ENCODE results near the gene CD72.
"Not testable (repeated sequence)": the region's sequence is repeated elsewhere in the genome, so short reads cannot be mapped to it uniquely, and the experiment has no call there.

Gene CD72

DNA sequence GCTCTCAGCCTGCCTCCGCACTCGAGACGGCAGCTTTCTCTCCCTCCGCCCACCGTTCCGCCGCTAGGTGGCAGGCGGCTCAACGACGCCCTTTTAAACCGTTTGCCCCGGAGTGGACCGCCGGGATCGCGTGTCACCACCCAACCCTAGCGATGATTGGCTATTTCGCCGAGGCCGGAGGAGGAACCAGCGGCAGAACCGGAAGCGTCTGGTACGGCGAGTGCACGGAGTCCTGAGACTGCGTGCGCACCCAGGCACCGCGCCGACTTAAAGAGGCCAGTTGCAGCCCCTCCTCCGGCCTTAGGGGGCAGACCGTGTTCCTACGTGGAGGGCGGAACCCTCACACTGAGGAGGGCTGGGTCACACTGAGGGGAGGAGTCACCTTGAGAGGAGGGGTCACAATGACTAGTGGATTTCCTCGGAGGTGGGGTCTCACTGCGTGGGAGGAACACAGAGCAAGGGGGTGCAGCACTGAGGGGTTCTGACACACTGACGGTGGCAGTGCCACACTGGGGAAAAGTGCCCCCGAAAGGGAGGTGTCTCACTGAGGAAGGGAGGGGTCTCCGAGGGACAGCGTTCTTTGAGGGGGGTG is 14.1 kb downstream of the CD72 start:
- H3K4me3 ChIP-seq (ENCODE audit: low read length): peak overlapping the region; percentile 77

DNA sequence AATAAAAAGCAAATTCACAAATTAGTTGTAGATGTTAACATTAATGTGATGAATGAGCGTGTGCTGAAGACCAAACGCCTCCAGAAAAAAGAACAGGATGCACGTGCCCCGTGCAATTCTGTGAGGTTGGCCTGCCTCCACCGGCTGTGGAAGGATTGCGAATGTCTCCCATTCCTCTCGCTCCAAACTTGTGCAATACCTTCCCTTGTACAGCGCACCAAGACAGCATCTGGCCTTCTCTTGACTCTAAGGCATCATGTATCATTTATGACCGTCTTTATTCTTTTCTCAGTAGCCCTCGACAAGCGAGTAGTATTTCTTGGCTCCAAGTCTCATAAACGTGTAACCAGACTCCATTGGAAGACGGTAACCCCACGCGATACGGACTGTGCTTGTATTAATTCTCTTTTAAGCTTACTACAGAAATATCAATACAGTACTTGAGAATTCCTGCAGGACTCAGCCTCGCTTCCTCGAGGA is 14.7 kb downstream of the CD72 start:
- H3K4me3 ChIP-seq (ENCODE audit: low read length): peak overlapping the region; percentile 67
- no peak for DNase-seq (ENCODE audit: low read depth, low spot score)

More for the DNA sequence above, 14.1 kb downstream of the CD72 start:
- DNase-seq (ENCODE audit: low read depth, low spot score): peak; percentile 99

DNA sequence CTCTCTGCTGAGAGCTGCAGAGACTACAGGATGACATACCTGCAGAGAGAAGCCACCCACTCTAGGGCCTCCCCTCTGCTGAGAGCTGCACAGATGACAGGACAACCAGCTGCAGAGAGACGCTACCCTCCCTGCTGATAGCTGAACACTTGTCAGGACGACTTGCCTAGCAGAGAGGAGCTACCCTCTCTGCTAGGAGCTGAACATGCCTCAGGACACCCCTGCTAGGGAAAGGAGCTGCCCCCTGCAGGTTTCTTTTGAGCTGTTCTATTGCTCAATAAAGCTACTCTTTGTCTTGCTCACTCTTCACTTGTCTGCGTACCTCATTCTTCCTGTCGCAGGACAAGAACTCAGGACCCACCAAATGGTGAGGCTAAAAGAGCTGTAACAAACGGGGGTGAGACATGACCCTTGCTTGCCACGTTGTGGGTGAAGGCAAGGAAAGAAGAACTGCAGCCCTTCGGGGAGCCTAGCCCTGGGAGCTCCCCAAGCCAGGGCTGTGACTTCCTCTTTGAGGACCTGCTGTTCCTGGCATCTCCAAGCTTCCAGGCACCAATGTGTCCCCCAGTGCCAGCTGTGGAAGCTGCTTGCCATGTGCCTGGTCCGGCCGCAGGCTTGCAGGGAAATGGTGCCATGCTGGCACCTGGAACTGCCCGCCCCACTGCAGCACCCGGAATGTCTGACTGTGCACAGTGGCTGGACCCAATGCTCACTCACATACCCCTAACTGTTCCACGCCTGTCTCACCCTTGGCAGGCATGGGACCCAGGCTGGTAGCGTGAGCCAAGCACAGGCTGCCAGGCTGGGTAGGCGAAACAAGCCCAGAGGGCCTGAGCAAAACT is 18.2 kb downstream of the CD72 start:
- H3K4me3 ChIP-seq (ENCODE audit: low read length): no peak overlapping the region
- peak; percentile 29 for DNase-seq (ENCODE audit: low read depth, low spot score)

DNA sequence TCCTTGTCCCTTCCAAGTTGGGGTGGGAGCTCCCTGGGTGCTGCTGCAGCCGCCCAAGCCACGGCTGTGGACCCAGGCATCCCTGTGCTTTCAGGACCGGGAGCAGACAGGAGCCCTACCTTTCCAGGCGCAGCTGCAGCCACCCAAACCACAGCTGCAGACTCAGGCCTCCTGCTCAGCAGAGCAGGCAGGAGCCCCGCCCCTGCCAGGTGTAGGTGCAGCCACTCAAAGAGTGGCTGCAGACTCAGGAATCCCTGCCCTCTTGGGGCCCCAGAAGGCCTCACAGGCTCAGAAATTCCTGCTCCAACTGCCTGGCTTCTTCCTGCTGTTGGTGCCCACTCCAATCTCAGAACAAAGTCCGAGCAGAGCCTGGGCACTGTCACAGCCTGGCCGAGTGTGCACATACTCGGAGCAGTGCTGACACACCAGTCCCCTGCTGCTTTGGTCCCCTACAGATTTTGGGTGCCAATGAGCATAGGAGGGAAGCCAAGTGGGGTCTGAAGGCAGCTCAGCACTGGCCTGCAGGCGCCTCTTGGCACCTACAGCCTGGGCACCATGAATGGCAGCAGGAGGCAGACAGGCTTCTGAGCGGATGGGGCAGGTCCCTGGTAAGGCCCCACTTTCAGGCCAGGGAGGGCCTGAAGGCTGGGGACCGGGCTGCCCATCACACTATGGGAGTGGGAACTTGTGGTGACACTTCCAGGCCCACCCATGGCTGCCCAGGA is 19.2 kb downstream of the CD72 start:
- DNase-seq (ENCODE audit: low read depth, low spot score): no peak
- H3K4me3 ChIP-seq (ENCODE audit: low read length): no peak overlapping the region

DNA sequence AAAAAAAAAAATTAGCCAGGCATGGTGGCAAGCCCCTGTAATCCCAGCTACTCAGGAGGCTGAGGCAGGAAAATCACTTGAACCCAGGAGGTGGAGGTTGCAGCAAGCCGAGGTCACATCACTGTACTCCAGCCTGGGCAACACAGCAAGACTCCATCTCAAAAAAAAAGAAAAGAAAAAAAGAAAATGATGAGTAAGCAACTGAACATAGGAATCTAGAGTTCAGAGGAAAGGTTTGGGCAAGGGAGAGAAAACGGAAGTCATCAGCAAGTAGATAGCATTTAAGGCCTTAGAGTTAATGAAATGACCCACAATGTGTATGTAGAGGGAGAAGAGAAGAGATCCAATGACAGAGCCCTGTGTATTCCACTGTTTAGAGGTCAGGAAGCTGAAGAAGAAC is 21.3 kb downstream of the CD72 start:
- DNase-seq (ENCODE audit: low read depth, low spot score); H3K4me3 ChIP-seq (ENCODE audit: low read length): not testable (repeated sequence)

DNA sequence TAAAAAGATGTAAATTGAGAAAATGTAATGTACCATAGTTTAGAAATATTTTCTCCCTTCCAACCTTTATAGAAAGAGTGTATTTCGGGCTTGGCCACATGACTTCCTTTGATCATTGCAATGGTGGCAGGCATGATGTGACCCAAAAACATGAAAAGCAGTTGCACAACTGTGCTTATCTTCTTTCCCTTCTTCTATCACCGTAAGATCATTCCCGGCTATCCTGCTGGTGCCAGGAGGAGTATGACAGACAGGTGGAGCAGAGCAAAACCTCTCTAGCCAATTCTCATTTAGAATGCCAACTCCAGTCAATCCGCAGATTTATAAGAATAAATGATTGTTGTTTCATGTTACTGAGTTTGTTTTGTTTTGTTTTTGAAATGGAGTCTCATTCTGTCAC is 23.7 kb downstream of the CD72 start:
- no peak for DNase-seq (ENCODE audit: low read depth, low spot score)
- H3K4me3 ChIP-seq (ENCODE audit: low read length): no peak overlapping the region

DNA sequence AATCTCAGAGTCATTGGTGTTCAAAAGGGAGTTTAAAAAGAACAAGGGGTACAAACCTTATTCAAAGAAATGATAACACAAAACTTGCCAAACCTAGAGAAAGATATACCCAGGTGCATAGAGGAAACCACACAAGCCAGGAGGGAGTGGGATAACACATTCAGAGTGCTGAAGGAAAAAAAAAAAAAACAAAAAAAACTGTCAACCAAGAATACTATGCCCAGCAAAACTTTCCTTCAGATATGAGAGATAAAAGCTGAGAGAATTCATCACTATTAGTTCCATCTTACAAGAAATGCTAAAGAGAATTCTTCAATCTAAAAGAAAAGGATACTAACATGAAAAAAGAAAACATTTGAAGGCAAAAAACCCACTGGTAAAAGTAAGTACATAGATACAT is 24.6 kb downstream of the CD72 start:
- H3K4me3 ChIP-seq (ENCODE audit: low read length): no peak overlapping the region
- no peak for DNase-seq (ENCODE audit: low read depth, low spot score)

DNA sequence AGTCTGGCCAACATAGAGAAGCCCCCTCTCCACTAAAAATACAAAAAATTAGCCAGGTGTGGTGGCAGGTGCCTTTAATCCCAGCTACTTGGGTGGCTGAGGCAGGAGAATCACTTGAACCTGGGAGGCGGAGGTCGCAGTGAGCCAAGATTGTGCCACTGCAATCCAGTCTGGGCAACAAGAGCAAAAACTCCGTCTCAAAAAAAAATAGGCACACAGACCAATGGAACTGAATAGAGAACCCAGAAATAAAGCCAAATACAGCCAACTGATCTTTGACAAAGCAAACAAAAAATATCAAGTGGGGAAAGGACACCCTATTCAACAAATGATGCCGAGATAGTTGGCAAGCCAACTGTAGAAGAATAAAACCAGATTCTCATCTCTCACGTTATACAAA is 29.7 kb downstream of the CD72 start:
- not testable (repeated sequence) for H3K4me3 ChIP-seq (ENCODE audit: low read length); DNase-seq (ENCODE audit: low read depth, low spot score)

DNA sequence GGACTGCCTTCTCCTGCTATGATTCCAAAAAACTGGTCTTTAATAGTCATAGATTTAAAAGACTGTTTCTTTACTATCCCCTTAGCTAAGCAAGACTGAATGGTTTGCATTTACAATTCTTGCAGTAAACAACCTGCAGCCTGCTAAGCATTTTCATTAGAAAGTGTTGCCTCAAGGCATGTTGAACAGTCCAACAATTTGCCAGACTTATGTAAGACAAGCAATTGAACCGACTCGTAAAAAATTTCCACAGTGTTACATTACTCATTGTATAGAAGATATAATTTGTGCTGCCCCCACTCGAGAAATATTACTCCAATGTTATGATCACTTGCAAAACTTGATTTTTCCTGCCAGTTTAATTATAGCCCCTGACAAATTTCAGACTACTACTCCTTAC is 33.5 kb downstream of the CD72 start:
- DNase-seq (ENCODE audit: low read depth, low spot score); H3K4me3 ChIP-seq (ENCODE audit: low read length): not testable (repeated sequence)

DNA sequence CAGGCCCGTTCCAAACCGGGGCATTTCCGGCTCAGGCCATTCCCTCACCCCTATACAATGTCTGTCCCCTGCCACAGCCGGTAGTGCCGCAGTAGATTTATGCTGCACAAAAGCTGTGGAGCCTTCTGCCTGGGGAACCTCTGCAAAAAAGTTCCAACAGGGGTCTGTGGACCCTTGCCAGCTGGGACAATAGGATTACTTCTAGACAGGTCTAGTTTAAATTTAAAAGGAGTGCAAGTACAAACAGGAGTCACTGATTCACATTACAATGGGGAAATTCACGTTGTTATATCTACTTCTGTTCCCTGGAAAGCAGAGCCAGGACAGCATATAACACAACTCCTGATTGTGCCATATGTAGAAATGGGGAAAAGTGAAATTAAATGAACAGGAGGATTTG is 34.7 kb downstream of the CD72 start:
- not testable (repeated sequence) for DNase-seq (ENCODE audit: low read depth, low spot score); H3K4me3 ChIP-seq (ENCODE audit: low read length)

DNA sequence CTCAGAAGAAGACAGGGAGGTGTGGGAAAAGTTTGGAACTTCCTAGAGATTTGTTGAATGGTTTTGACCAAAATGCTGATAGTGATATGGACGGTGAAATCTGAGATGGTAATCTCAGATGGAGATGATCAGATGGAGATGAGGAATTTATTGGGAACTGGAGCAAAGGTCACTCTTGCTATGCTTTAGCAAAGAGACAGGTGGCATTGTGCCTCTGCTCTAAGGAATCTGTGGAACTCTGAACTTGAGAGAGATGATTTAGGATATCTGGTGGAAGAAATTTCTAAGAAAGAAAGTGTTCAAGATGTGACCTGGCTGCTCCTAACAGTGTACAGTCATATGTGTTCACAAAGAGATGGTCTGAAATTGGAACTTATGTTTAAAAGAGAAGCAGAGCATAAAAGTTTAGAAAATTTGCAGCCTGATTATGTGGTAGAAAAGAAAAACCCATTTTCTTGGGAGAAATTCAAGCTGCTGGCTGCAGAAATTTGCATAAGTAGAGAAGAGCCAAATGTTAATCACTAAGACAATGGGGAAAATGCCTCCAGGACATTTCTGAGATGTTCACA is 38.5 kb downstream of the CD72 start:
- H3K4me3 ChIP-seq (ENCODE audit: low read length); DNase-seq (ENCODE audit: low read depth, low spot score): not testable (repeated sequence)

DNA sequence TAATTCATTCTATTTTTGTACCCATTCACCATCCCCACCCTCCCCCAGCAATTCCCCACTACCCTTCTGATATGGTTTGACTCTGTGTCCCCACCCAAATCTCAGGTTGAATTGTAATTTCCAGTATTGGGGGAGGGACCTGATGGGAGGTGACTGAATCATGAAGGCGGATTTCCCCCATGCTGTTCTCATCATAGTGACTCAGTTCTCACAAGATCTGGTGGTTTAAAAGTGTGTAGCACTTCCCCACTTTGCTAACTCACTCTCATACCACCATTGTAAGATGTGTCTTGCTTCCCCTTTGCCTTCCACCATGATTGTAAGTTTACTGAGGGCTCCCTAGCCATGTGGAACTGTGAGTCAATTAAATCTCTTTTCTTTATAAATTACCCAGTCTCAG is 39.1 kb downstream of the CD72 start:
- DNase-seq (ENCODE audit: low read depth, low spot score): no peak
- no peak overlapping the region for H3K4me3 ChIP-seq (ENCODE audit: low read length)

DNA sequence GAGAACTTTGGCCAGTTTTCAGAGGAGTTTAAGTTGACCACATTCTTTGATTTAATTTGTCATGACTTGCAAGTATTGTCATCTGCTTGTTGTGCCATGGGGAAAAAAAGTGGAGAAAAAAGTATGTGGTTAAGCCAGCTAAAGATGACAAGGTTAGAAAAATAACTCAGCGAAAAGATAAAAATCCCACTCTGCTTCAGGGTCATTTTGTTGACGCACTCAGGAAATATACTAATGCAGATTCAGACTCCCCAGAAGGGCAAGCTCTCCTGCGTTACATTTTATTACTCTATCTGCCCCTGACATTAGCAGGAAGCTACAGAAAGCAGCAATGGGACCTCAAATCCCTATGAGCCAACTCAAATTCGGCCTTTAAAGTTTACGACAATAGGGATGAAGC is 40.7 kb downstream of the CD72 start:
- no peak for DNase-seq (ENCODE audit: low read depth, low spot score)
- H3K4me3 ChIP-seq (ENCODE audit: low read length): no peak overlapping the region

DNA sequence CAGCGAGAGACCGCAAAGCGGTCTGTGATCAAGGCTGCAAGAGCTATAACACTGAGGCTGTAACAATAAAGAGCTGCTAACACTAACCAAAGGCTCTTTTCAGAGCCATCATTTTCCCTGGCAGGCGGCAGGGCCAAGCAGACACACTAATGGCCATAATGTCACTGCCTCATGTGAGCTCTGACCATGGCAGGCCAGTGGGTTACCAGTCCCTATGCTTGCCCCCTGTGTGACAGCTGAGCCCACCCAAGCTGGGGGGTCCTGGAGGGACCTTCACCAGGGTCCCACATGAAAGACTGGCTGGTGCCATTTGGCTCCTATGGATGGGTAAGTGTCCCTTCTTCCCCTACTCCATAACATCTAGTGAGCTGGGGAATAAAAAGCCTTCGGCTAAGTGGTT is 42.7 kb downstream of the CD72 start:
- DNase-seq (ENCODE audit: low read depth, low spot score): no peak
- H3K4me3 ChIP-seq (ENCODE audit: low read length): no peak overlapping the region

DNA sequence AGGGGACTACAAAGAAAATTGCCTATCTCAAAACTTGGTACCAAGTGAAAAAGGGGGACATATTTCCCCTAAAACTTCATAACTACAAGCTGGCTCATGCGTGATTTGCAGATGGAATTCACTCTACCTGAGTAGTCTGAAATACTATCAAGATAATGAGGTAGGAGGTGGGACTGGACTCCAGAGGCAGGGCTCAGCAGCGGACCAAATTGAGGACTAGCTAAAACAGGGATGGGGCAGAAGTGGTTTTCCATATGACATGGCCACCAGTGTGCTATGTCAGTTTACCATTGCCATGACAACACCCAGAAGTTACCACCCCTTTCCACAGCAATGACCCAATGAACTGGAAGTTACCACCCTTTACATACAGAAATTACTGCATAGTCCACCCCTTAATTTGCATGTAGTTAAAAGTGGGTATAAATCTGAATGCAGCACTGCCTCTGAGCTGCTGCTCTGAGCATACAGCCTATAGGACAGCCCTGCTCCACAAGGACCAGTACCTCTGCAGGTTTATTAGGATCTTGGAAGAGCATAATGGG is 43.6 kb downstream of the CD72 start:
- DNase-seq (ENCODE audit: low read depth, low spot score): no peak
- no peak overlapping the region for H3K4me3 ChIP-seq (ENCODE audit: low read length)

DNA sequence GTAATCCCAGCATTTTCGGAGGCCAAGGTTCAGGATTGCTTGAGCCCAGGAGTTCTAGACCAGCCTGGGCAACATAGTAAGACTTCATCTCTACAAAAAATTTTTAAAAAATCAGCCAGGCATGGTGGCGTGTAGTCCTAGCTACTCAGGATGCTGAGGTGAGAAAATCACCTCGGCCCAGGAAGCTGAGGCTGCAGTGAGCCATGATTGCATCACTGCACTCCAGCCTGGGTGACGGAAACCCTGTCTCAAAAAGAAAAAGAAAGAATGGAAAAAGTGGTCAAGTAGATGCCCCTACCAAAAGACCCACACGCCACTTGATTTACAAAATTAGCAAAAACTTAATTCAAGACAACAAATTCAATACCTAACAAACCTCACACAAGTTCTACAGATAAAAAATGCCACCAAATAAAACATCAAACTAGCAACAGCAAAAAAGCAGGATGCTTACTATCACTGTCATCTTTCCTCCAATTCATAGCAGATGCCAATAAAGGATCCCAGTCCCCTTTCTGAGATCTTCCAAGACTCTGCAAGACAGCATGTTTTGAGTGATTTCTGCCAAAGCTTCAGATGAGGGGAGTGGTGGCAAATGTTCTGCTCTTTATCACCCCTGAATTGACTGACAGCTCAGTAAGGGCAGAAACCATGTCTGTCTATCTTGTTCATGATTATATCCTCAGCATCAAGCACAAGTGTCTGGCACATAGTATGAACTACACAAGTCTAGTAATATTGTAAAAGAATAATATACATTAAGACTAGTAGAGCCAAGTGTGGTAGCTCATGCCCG is 47.3 kb downstream of the CD72 start:
- H3K4me3 ChIP-seq (ENCODE audit: low read length): no peak overlapping the region
- DNase-seq (ENCODE audit: low read depth, low spot score): no peak

DNA sequence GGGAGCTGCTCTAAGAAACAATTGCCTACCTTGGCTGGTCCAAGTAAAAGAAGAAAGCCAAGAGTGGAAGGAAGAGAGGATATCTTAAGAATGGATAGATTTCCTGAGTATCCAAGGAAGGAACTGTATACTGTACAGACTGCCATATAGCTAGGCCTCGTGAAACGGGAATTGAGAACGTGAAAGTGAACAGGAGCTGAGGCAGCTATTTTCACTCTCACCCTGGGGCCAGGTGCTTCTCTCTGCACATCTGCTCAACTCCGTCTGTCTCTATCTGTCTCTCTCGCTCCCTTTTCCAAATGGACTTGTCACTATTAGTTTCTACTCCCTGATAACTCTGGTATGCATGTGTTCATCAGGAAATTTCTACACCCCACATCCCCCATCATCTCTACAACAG is 49.0 kb downstream of the CD72 start:
- DNase-seq (ENCODE audit: low read depth, low spot score): no peak
- H3K4me3 ChIP-seq (ENCODE audit: low read length): no peak overlapping the region

DNA sequence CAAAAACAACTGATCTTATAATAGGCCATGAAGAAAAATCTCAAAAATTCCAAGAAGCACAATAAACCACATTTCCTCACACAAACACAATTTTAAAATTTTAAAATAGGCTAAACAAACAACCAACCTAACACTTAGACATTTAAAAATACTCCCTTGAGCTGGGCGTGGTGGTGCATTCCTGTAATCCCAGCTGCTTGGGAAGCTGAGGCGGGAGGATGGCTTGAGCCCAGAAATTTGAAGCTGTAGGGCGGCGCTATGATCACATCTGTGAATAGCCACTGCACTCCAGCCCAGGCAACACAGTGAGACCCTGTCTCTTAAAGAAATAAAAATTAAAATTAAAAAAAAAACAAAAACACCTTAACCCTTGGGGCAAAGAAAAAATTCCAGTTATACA is 50.0 kb downstream of the CD72 start:
- no peak overlapping the region for H3K4me3 ChIP-seq (ENCODE audit: low read length)
- DNase-seq (ENCODE audit: low read depth, low spot score): no peak

DNA sequence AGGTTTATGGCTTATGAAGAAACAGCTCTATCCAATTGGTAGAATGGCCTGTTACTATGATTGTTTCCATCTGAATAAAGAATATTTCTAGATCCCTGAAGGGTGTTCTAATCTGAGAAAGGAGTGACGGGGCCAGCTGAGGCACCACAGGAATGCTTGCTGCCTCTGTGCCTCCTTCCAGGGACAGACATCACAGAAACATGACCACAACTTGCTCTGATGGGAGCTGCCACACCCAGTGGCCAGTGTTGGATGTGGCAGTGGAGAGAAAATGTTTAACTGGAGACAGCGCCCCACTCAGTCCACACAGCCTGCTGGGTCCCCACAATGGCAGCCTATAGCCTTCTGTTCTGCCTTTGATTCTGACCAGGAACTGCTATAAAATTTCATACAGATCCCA is 51.8 kb downstream of the CD72 start:
- no peak for DNase-seq (ENCODE audit: low read depth, low spot score)
- no peak overlapping the region for H3K4me3 ChIP-seq (ENCODE audit: low read length)

Measured in Jurkat, Clone E6-1 (cell line).